ENCODE data around the gene RBM4. TPM values are rescaled to one million over a fixed set of nuclear protein-coding genes. Genes with fewer than 3 reads are reported as not detected.

The RBM4 gene
- total and polyA plus RNA-seq, 9 of the 15 experiments (the other 6 are each of a cell fraction or from before 2014, with no cell fraction given): 81.6 to 233 (median 122) TPM

GRCh38 chr11:66636411-66636810 is 2.1 kb upstream of the RBM4 start:
- no peak overlapping the region for H2AFZ ChIP-seq (ENCODE audit: low read depth, low read length)
- no TSS peak for BruUV-seq (replicated peaks)
- no peak overlapping the region; the same call in 1 of the 2 replicates for H3K4me2 ChIP-seq (ENCODE audit: insufficient read depth, low read length)
- POLR2A ChIA-PET: interaction anchor here (0.5 to 26.4 kb wide), 5 partner anchors 14 to 1749 kb away, joined by 3 to 387 read pairs (median 4); partner anchors contain the start of gene RBM14
- peaks cover 15 to 16% of the 10 kb centered on the region in 2 experiments for H3K4me1 ChIP-seq (replicated peaks in 1 of 2; ENCODE audit: control insufficient read depth in 2 of 2, insufficient read depth in 2 of 2, low read length in 2 of 2)
- peak overlapping the region; percentile 25; the same call in 1 of the 3 replicates for H3K27ac ChIP-seq (ENCODE audit: extremely low read depth, low read depth, low read length)
- WGBS (ENCODE audit: insufficient coverage, low coverage, missing lambda C conversion rate): 53% methylated on average over 3 of the region's 3 CpGs
- H3K79me2 ChIP-seq (ENCODE audit: control insufficient read depth, insufficient read depth, low read length): peaks cover 93% of the 10 kb centered on the region
- peaks cover 4% of the 10 kb centered on the region for H3K9me1 ChIP-seq (ENCODE audit: control insufficient read depth, insufficient read depth, low read length)
- H3K9ac ChIP-seq (ENCODE audit: insufficient read depth in 1 of 2, low read depth in 2 of 2, low read length in 2 of 2): no peak overlapping the region
- DNase-seq (ENCODE audit: extremely low read depth in 1 of 4, low spot score in 3 of 4) (no peak), ATAC-seq (no peak), FAIRE-seq (no peak)
- peaks cover 64% of the 10 kb centered on the region for H3K36me3 ChIP-seq (ENCODE audit: control insufficient read depth, insufficient read depth, low read length)
- in situ Hi-C loops (cut with MboI) (no loop called here), intact Hi-C loops (cut with micrococcal nuclease) (no loop called here)
- CTCF ChIA-PET (ENCODE audit: low intra/inter-chr PET ratio): no interaction called here
- no peaks in the 10 kb centered on the region for H3K27me3 ChIP-seq (ENCODE audit: control insufficient read depth in 2 of 2, insufficient read depth in 2 of 2, low read length in 2 of 2)
- TF ChIP-seq HMBOX1 (IDR thresholded peaks at IDR 0.05) (peak; percentile 87), ELF4 (CRISPR knock-in tag; IDR thresholded peaks at IDR 0.05) (no peak), BRD4 (IDR thresholded peaks at IDR 0.05) (no peak), ZNF407 (IDR thresholded peaks at IDR 0.05; ENCODE audit: low read depth) (no peak), HINFP (tag; conservative IDR thresholded peaks at IDR 0.05; ENCODE audit: low read depth) (no peak), HDAC1 (IDR thresholded peaks at IDR 0.05) (no peak), ZNF12 (CRISPR knock-in tag; IDR thresholded peaks at IDR 0.05) (no peak), KLF13 (tag; IDR thresholded peaks at IDR 0.05; ENCODE audit: borderline replicate concordance, low read depth) (no peak), DPF2 (IDR thresholded peaks at IDR 0.05) (no peak), POLR2AphosphoS5 (IDR thresholded peaks at IDR 0.05; ENCODE audit: control insufficient read depth, insufficient read depth, low read depth, low read length) (no peak), MXI1 (IDR thresholded peaks at IDR 0.05; ENCODE audit: low read depth, low read length) (no peak), ZNF431 (CRISPR knock-in tag; IDR thresholded peaks at IDR 0.05) (peak; percentile 90)
- no peaks in the 10 kb centered on the region for H3K9me3 ChIP-seq (replicated peaks; ENCODE audit: control insufficient read depth, insufficient read depth, low read depth, low read length)
- peaks cover 28% of the 10 kb centered on the region for H4K20me1 ChIP-seq (replicated peaks; ENCODE audit: control insufficient read depth, insufficient read depth, low read length)
- H3K4me3 ChIP-seq: no peak overlapping the region
